ENCODE measurements around the gene GPR180.

DNA sequence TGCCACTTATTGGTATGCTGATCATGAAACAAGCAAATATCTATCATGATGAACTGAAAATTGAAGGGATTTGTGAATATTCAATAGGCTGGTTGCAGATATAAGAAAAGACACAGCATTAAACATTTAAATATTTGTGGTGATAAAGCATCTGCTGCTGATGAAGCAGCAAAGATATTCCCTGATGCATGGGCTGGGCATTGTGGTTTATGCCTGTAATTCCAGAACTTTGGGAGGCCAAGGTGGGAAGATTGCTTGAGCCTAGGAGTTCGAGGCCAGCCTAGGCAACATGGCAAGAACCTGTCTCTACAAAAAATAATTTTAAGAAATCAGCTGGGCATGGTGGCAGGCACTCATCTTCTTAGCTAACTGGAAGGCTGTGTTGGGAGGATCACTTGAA lies 54.5 kb downstream of the GPR180 start:
- TF ChIP-seq, protein P1, sequence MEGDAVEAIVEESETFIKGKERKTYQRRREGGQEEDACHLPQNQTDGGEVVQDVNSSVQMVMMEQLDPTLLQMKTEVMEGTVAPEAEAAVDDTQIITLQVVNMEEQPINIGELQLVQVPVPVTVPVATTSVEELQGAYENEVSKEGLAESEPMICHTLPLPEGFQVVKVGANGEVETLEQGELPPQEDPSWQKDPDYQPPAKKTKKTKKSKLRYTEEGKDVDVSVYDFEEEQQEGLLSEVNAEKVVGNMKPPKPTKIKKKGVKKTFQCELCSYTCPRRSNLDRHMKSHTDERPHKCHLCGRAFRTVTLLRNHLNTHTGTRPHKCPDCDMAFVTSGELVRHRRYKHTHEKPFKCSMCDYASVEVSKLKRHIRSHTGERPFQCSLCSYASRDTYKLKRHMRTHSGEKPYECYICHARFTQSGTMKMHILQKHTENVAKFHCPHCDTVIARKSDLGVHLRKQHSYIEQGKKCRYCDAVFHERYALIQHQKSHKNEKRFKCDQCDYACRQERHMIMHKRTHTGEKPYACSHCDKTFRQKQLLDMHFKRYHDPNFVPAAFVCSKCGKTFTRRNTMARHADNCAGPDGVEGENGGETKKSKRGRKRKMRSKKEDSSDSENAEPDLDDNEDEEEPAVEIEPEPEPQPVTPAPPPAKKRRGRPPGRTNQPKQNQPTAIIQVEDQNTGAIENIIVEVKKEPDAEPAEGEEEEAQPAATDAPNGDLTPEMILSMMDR (IDR thresholded peaks at IDR 0.05) = no peak
- TF ChIP-seq POLR2A (IDR thresholded peaks at IDR 0.05) = no peak
